C4-2B (cell line): ENCODE results near the gene FNDC3B.

ENCODE experiments used
- ZFX ChIP-seq: fragments of 450-650 bp; IDR thresholded peaks from 2 replicates; pipeline ENCODE4 v1.6.1; 2017
- TF ChIP-seq, protein P1 (sequence below): fragments of 450-650 bp; conservative IDR thresholded peaks from 2 replicates; pipeline ENCODE4 v1.5.1; 2017; ENCODE audit warnings: mild to moderate bottlenecking

DNA sequence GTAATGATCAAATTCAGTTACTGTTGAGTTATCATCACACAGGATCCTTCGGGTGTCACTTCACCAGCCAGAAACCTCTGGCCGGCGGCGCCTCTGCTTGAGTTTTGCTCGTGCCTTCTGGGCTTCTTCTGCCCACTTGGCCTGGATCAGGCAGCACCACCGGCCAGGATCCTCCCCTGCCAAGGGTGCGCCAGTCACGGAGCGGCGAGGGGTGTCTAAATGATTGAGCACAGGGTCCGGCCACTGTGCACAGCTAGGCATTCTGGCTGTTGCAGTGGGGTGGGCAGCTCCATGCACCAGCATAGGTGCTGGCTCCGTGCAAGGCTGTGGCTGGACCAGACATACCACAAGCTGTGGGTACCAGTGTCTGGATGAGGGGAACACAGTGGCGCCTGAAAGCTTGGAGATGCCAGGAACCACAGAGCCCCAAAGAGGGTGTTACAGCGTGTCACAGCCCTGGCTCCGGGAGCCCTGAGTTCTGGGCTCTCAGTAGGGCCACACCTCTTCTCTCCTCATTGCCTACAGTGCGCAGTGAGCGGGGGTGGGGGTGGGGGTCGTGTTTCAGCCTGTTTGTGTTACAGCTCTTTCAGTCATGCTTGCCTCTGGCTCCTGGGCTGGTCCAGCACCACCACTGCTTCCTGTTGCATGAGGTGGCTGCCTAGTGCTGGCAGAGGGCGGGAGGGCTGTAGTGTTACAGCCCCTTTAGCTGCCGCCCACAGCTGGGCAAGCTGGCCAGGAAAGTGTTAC is 169.4 kb downstream of the FNDC3B start:
- TF ChIP-seq, protein P1, sequence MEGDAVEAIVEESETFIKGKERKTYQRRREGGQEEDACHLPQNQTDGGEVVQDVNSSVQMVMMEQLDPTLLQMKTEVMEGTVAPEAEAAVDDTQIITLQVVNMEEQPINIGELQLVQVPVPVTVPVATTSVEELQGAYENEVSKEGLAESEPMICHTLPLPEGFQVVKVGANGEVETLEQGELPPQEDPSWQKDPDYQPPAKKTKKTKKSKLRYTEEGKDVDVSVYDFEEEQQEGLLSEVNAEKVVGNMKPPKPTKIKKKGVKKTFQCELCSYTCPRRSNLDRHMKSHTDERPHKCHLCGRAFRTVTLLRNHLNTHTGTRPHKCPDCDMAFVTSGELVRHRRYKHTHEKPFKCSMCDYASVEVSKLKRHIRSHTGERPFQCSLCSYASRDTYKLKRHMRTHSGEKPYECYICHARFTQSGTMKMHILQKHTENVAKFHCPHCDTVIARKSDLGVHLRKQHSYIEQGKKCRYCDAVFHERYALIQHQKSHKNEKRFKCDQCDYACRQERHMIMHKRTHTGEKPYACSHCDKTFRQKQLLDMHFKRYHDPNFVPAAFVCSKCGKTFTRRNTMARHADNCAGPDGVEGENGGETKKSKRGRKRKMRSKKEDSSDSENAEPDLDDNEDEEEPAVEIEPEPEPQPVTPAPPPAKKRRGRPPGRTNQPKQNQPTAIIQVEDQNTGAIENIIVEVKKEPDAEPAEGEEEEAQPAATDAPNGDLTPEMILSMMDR = no peak
- no peak for TF ChIP-seq ZFX
